A673 (cell line): Measurements from ENCODE around the gene HAS3. TPM values are rescaled to one million over a fixed set of nuclear protein-coding genes. Genes with fewer than 3 reads are reported as not detected.

Experiments used
- BruUV-seq: library from RNA; stranded (reverse); fragments of 400-500 nt; replicated peaks from 2 replicates; lab custom pipeline; 2021; lab: Mats Ljungman, UMichigan
- CTCF ChIA-PET: fragments of 300-600 bp; sonication (Branson Sonifier 250); formaldehyde crosslinking; loops from one replicate; lab custom pipeline; 2022; ENCODE audit warnings: antibody characterized with exemption; lab: Charles Lee
- POLR2A ChIA-PET: fragments of 300-600 bp; sonication (Branson Sonifier 250); formaldehyde crosslinking; loops from one replicate; lab custom pipeline; 2022; ENCODE audit warnings: antibody characterized with exemption; ENCODE audit not compliant: low non-redundant PET; lab: Charles Lee
- DNase-seq: peaks from one replicate; pipeline ENCODE4 v3.0.0-alpha.2; 2015; ENCODE audit warnings: low spot score
- H3K27ac ChIP-seq: fragments of 200-600 bp; sonication (generic); 2 replicates; pipeline ENCODE4 v1.5.1; 2016; ENCODE audit warnings: mixed run types, low read depth, mild to moderate bottlenecking, mixed read lengths, antibody characterized with exemption, low read length; ENCODE audit not compliant: poor library complexity, severe bottlenecking
- H3K27me3 ChIP-seq: fragments of 200-600 bp; sonication (generic); replicated peaks from 2 replicates; pipeline ENCODE4 v1.6.1; 2017; ENCODE audit warnings: mixed run types, low read depth, mild to moderate bottlenecking, mixed read lengths, antibody characterized with exemption, low read length; ENCODE audit not compliant: insufficient read depth, poor library complexity
- H3K36me3 ChIP-seq: fragments of 200-600 bp; sonication (generic); 2 replicates; pipeline ENCODE4 v1.6.1; 2016; ENCODE audit warnings: mixed run types, mild to moderate bottlenecking, mixed read lengths, antibody characterized with exemption, low read length; ENCODE audit not compliant: insufficient read depth, poor library complexity, severe bottlenecking
- H3K4me1 ChIP-seq: fragments of 200-600 bp; sonication (generic); 2 replicates; pipeline ENCODE4 v1.6.1; 2017; ENCODE audit warnings: mixed run types, mild to moderate bottlenecking, mixed read lengths, antibody characterized with exemption, low read length; ENCODE audit not compliant: insufficient read depth, poor library complexity, severe bottlenecking
- H3K4me3 ChIP-seq: fragments of 200-600 bp; sonication (generic); 2 replicates; pipeline ENCODE4 v1.5.1; 2016; ENCODE audit warnings: low read depth, mixed run types, mild to moderate bottlenecking, mixed read lengths, low read length; ENCODE audit not compliant: poor library complexity, severe bottlenecking
- H3K9me3 ChIP-seq: fragments of 200-600 bp; sonication (generic); 2 replicates; pipeline ENCODE4 v1.6.1; 2016; ENCODE audit warnings: mixed run types, low read depth, mild to moderate bottlenecking, mixed read lengths, antibody characterized with exemption, low read length; ENCODE audit not compliant: poor library complexity, severe bottlenecking
- CTCF ChIP-seq: fragments of 300-800, 200-600 bp; sonication (generic); conservative IDR thresholded peaks from 2 replicates; pipeline ENCODE4 v1.5.1; 2017; ENCODE audit warnings: low read depth, mild to moderate bottlenecking, antibody characterized with exemption, low read length, moderate library complexity, mixed read lengths
- EZH2 ChIP-seq: fragments of 200-600 bp; sonication (generic); IDR thresholded peaks from 2 replicates; pipeline ENCODE4 v1.6.1; 2017; ENCODE audit warnings: borderline replicate concordance, low read depth, mild to moderate bottlenecking, mixed read lengths, antibody characterized with exemption, low read length; ENCODE audit not compliant: poor library complexity, severe bottlenecking
- intact Hi-C: fragments of 100-400 bp; cut with micrococcal nuclease; formaldehyde crosslinking; loops from one replicate; pipeline ENCODE4 v1.10.0; 2022; ENCODE audit not compliant: unreplicated experiment
- total RNA-seq: library from RNA; stranded (reverse); gene quantifications from 2 replicates; pipeline ENCODE4 v1.2.3, GENCODE V29; 2021

Gene HAS3
- total RNA-seq, 1 experiment from 2014 or later = 0.49 TPM

- Histone ChIP-seq H3K27me3 (no peaks in the 10 kb centered on the region), H3K9me3 (no peaks in the 10 kb centered on the region), H3K4me1 (no peaks in the 10 kb centered on the region), H3K4me3 (no peak overlapping the region), H3K27ac (no peak overlapping the region), H3K36me3 (peaks cover 48% of the 10 kb centered on the region)
- intact Hi-C loops = no loop called here
- DNase-seq = no peak
- POLR2A ChIA-PET = no interaction called here
- TF ChIP-seq EZH2 (no peak), CTCF (no peak)
- no TSS peak for BruUV-seq
- CTCF ChIA-PET = interaction anchor here (1.6 kb wide), 1 partner anchor 10 kb away, joined by 3 read pairs; no protein-coding TSS in a partner anchor
Measured at GRCh38 chr16:69118468-69118867, 13.0 kb downstream of the HAS3 start.

- Histone ChIP-seq H3K27me3 (no peaks in the 10 kb centered on the region), H3K27ac (no peak overlapping the region), H3K4me3 (no peak overlapping the region), H3K4me1 (no peaks in the 10 kb centered on the region), H3K36me3 (peaks cover 48% of the 10 kb centered on the region), H3K9me3 (no peaks in the 10 kb centered on the region)
- ChIA-PET CTCF (interaction anchor here (1.6 kb wide), 1 partner anchor 10 kb away, joined by 3 read pairs; no protein-coding TSS in a partner anchor), POLR2A (no interaction called here)
- DNase-seq = no peak
- BruUV-seq = no TSS peak
- TF ChIP-seq CTCF = no peak
- TF ChIP-seq EZH2 = no peak
- intact Hi-C loops = no loop called here
Measured at GRCh38 chr16:69118994-69119393, 13.5 kb downstream of the HAS3 start.

- intact Hi-C loops = no loop called here
Measured at GRCh38 chr16:69119536-69119935, 14.1 kb downstream of the HAS3 start.

More at GRCh38 chr16:69119536-69119935, 14.1 kb downstream of the HAS3 start:
- TF ChIP-seq CTCF (no peak), EZH2 (no peak)
- no TSS peak for BruUV-seq
- Histone ChIP-seq H3K36me3 (peaks cover 48% of the 10 kb centered on the region), H3K4me1 (no peaks in the 10 kb centered on the region), H3K27me3 (no peaks in the 10 kb centered on the region), H3K4me3 (no peak overlapping the region), H3K27ac (no peak overlapping the region), H3K9me3 (no peaks in the 10 kb centered on the region)
- ChIA-PET POLR2A (no interaction called here), CTCF (interaction anchor here (1.6 kb wide), 1 partner anchor 11 kb away, joined by 3 read pairs; no protein-coding TSS in a partner anchor)
- no peak for DNase-seq
